Astrocyte (in vitro differentiated cells and primary cell): Measurements from ENCODE around the gene CYP46A1. TPM values are rescaled to one million over a fixed set of nuclear protein-coding genes. Genes with fewer than 3 reads are reported as not detected.
A peak's percentile ranks its signal among the peaks of the same experiment; 100 is the strongest.
"Not testable (repeated sequence)": the region's sequence is repeated elsewhere in the genome, so short reads cannot be mapped to it uniquely, and the experiment has no call there.

Experiments
- DNase-seq: peaks from one replicate; pipeline ENCODE4 v3.0.0-alpha.2; 2010; ENCODE audit warnings: low read depth
- FAIRE-seq: peaks from 2 replicates; lab custom pipeline; 2011; peaks lifted over from hg19 to GRCh38; lab: Jason Lieb, UNC
- H2AFZ ChIP-seq: 2 replicates; pipeline ENCODE4 v1.6.0; 2012; ENCODE audit warnings: low read depth, low read length, inconsistent platforms
- H3K27ac ChIP-seq: 2 replicates; pipeline ENCODE4 v1.5.1; 2011; ENCODE audit warnings: low read depth, low read length, inconsistent platforms
- H3K27me3 ChIP-seq: 2 replicates; pipeline ENCODE4 v1.6.0; 2011; ENCODE audit warnings: low read length, inconsistent platforms; ENCODE audit not compliant: insufficient read depth
- H3K36me3 ChIP-seq: 2 replicates; pipeline ENCODE4 v1.5.1; 2011; ENCODE audit warnings: low read length, inconsistent platforms; ENCODE audit not compliant: insufficient read depth
- H3K4me1 ChIP-seq: 2 replicates; pipeline ENCODE4 v1.5.1; 2011; ENCODE audit warnings: low read length, inconsistent platforms; ENCODE audit not compliant: insufficient read depth
- H3K4me2 ChIP-seq: 2 replicates; pipeline ENCODE4 v1.6.0; 2012; ENCODE audit warnings: low read length, inconsistent platforms
- H3K4me3 ChIP-seq: 2 replicates; pipeline ENCODE4 v1.5.1; 2011; ENCODE audit warnings: low read depth, mild to moderate bottlenecking, low read length, inconsistent platforms; ENCODE audit not compliant: insufficient read depth
- H3K79me2 ChIP-seq: 2 replicates; pipeline ENCODE4 v1.6.0; 2012; ENCODE audit warnings: mild to moderate bottlenecking, low read length, inconsistent platforms; ENCODE audit not compliant: insufficient read depth
- H3K9ac ChIP-seq: 2 replicates; pipeline ENCODE4 v1.6.0; 2012; ENCODE audit warnings: mild to moderate bottlenecking, low read length, inconsistent platforms
- H3K9me3 ChIP-seq: 2 replicates; pipeline ENCODE4 v1.5.1; 2012; ENCODE audit warnings: low read depth, mild to moderate bottlenecking, low read length, inconsistent platforms; ENCODE audit not compliant: insufficient read depth
- H4K20me1 ChIP-seq: 2 replicates; pipeline ENCODE4 v1.6.0; 2012; ENCODE audit warnings: low read length, inconsistent platforms; ENCODE audit not compliant: insufficient read depth
- H3K27ac Mint-ChIP-seq: one replicate; pipeline ENCODE4 v1.8.0; 2021; ENCODE audit warnings: mild to moderate bottlenecking, mixed read lengths; ENCODE audit not compliant: unreplicated experiment
- H3K27me3 Mint-ChIP-seq: one replicate; pipeline ENCODE4 v1.8.0; 2021; ENCODE audit warnings: low read depth, mixed read lengths; ENCODE audit not compliant: unreplicated experiment
- H3K36me3 Mint-ChIP-seq: one replicate; pipeline ENCODE4 v1.8.0; 2021; ENCODE audit warnings: low read depth, mixed read lengths; ENCODE audit not compliant: unreplicated experiment
- H3K4me1 Mint-ChIP-seq: one replicate; pipeline ENCODE4 v1.8.0; 2021; ENCODE audit warnings: low read depth, mixed read lengths; ENCODE audit not compliant: unreplicated experiment
- H3K4me3 Mint-ChIP-seq: one replicate; pipeline ENCODE4 v1.8.0; 2021; ENCODE audit warnings: mild to moderate bottlenecking, moderate library complexity, mixed read lengths; ENCODE audit not compliant: unreplicated experiment
- H3K9me3 Mint-ChIP-seq: one replicate; pipeline ENCODE4 v1.8.0; 2021; ENCODE audit warnings: mild to moderate bottlenecking, mixed read lengths; ENCODE audit not compliant: unreplicated experiment
- CTCF ChIP-seq: IDR thresholded peaks from 2 replicates; pipeline ENCODE4 v1.5.1; 2011; ENCODE audit warnings: low read depth, mild to moderate bottlenecking, inconsistent platforms, low read length, moderate library complexity; ENCODE audit not compliant: insufficient read depth
- EZH2 ChIP-seq: IDR thresholded peaks from 2 replicates; pipeline ENCODE4 v1.6.1; 2012; ENCODE audit warnings: mild to moderate bottlenecking, low read length, inconsistent platforms; ENCODE audit not compliant: insufficient read depth
- total RNA-seq: library from RNA; stranded (reverse); gene quantifications from 2 replicates; pipeline ENCODE4 v1.2.1, GENCODE V29; 2021

Gene CYP46A1
- total RNA-seq, 1 donor from 2014 or later: 0.52 TPM

- H3K27me3 Mint-ChIP-seq: peaks cover 44% of the 10 kb centered on the region
- Histone ChIP-seq H3K9ac (no peak overlapping the region), H3K4me3 (no peak overlapping the region), H3K4me1 (no peaks in the 10 kb centered on the region), H3K79me2 (no peaks in the 10 kb centered on the region), H3K9me3 (no peaks in the 10 kb centered on the region), H3K4me2 (no peak overlapping the region), H4K20me1 (no peaks in the 10 kb centered on the region), H3K27me3 (peaks cover 2% of the 10 kb centered on the region), H2AFZ (no peak overlapping the region), H3K27ac (no peak overlapping the region), H3K36me3 (no peaks in the 10 kb centered on the region)
- H3K4me3 Mint-ChIP-seq: no peak overlapping the region
- H3K9me3 Mint-ChIP-seq: no peaks in the 10 kb centered on the region
- DNase-seq (no peak), FAIRE-seq (no peak)
- TF ChIP-seq CTCF: no peak
- TF ChIP-seq EZH2: no peak
- H3K36me3 Mint-ChIP-seq: no peaks in the 10 kb centered on the region
- H3K4me1 Mint-ChIP-seq: no peaks in the 10 kb centered on the region
- no peak overlapping the region for H3K27ac Mint-ChIP-seq
Observed at GRCh38 chr14:99636487-99636886, 47.6 kb upstream of the CYP46A1 start.

GRCh38 chr14:99637624-99638023 lies 46.5 kb upstream of the CYP46A1 start:
- Mint-ChIP-seq H3K4me3 (no peak overlapping the region), H3K27ac (no peak overlapping the region), H3K4me1 (no peaks in the 10 kb centered on the region), H3K27me3 (peaks cover 40% of the 10 kb centered on the region), H3K36me3 (no peaks in the 10 kb centered on the region), H3K9me3 (no peaks in the 10 kb centered on the region)
- Histone ChIP-seq H3K36me3 (no peaks in the 10 kb centered on the region), H3K27me3 (peaks cover 2% of the 10 kb centered on the region), H3K9ac (no peak overlapping the region), H3K4me1 (no peaks in the 10 kb centered on the region), H2AFZ (no peak overlapping the region), H3K9me3 (no peaks in the 10 kb centered on the region), H3K27ac (no peak overlapping the region), H4K20me1 (no peaks in the 10 kb centered on the region), H3K4me2 (no peak overlapping the region), H3K79me2 (no peaks in the 10 kb centered on the region), H3K4me3 (no peak overlapping the region)
- FAIRE-seq: no peak
- no peak for DNase-seq
- TF ChIP-seq CTCF: no peak
- TF ChIP-seq EZH2: no peak

- H3K4me1 ChIP-seq, H3K27ac ChIP-seq, H3K36me3 Mint-ChIP-seq, H3K9me3 ChIP-seq, H3K27me3 ChIP-seq, H2AFZ ChIP-seq, DNase-seq, FAIRE-seq, H4K20me1 ChIP-seq, H3K4me3 Mint-ChIP-seq, H3K4me2 ChIP-seq, H3K9ac ChIP-seq, H3K4me3 ChIP-seq, H3K4me1 Mint-ChIP-seq, H3K79me2 ChIP-seq, H3K36me3 ChIP-seq, H3K9me3 Mint-ChIP-seq: not testable (repeated sequence)
- H3K27me3 Mint-ChIP-seq: peaks cover 20% of the 10 kb centered on the region
- peak overlapping the region; percentile 53 for H3K27ac Mint-ChIP-seq
Observed at GRCh38 chr14:99642771-99643170, 41.3 kb upstream of the CYP46A1 start.
